Right atrium auricular region (tissue), 2 donors: ENCODE measurements around the gene UGGT1. TPM values are rescaled to one million over a fixed set of nuclear protein-coding genes. Genes with fewer than 3 reads are reported as not detected.
A peak's percentile ranks its signal among the peaks of the same experiment; 100 is the strongest.

Experiments used
- DNase-seq: peaks from one replicate; pipeline ENCODE4 v3.0.0-alpha.2; 2019; ENCODE audit warnings: low spot score
- H3K27ac ChIP-seq, 2 donors: fragments of 200-600 bp; sonication (generic); 1 replicate in 1 of 2; 2 replicates in 1 of 2; pipeline ENCODE4 v1.5.1; 2016 to 2019
- H3K27me3 ChIP-seq, 2 donors: fragments of 200-600 bp; sonication (generic); one replicate each; pipeline versions ENCODE4 v1.5.1 to v1.6.0; 2017 to 2019
- H3K36me3 ChIP-seq: fragments of 200-600 bp; sonication (generic); one replicate; pipeline ENCODE4 v1.5.1; 2016
- H3K4me1 ChIP-seq, 2 donors: fragments of 200-600 bp; sonication (generic); one replicate each; pipeline versions ENCODE4 v1.5.1 to v1.6.0; 2017 to 2019
- H3K4me3 ChIP-seq, 2 donors: fragments of 200-600 bp; sonication (generic); 1 replicate in 1 of 2; 2 replicates in 1 of 2; pipeline ENCODE4 v1.5.1; 2017 to 2019; ENCODE audit warnings: mild to moderate bottlenecking in 1 of 2, moderate library complexity in 1 of 2
- H3K9me3 ChIP-seq, 2 donors: fragments of 200-600 bp; sonication (generic); one replicate each; pipeline ENCODE4 v1.5.1; 2019
- total RNA-seq, 2 donors: library from RNA; depleted of rRNA; stranded (reverse); fragments of >200 nt; gene quantifications; one replicate each; pipeline ENCODE4 v1.1.0, GENCODE V29; 2016
- TF ChIP-seq, protein P1 (sequence below), 2 donors: fragments of 200-600 bp; sonication (generic); IDR thresholded peaks; one replicate each; pipeline ENCODE4 v1.5.1; 2019; ENCODE audit warnings: antibody characterized with exemption in 2 of 2

Gene UGGT1
- total RNA-seq, 2 donors from 2014 or later = 33.5 to 47.2 TPM

DNA sequence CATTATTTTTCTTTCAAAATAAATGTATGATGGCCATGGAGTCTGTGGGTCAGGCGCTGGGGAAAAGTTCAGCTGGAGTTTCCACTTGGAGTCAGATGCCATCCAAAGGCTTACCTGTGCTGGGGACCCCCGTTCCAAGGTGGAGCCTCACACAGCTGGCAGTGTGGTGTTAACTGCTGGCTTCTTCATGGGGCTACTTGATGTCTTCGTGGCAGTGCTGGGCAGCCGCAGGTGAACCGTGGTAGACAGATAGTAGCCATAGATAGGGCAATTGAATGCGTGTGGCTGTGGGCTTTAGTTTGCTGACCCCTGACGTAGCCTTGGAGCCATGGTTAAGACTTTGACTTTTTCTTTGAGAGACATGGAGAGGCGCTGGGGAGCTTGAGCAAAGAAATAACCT lies 144.6 kb downstream of the UGGT1 start:
- TF ChIP-seq, protein P1, sequence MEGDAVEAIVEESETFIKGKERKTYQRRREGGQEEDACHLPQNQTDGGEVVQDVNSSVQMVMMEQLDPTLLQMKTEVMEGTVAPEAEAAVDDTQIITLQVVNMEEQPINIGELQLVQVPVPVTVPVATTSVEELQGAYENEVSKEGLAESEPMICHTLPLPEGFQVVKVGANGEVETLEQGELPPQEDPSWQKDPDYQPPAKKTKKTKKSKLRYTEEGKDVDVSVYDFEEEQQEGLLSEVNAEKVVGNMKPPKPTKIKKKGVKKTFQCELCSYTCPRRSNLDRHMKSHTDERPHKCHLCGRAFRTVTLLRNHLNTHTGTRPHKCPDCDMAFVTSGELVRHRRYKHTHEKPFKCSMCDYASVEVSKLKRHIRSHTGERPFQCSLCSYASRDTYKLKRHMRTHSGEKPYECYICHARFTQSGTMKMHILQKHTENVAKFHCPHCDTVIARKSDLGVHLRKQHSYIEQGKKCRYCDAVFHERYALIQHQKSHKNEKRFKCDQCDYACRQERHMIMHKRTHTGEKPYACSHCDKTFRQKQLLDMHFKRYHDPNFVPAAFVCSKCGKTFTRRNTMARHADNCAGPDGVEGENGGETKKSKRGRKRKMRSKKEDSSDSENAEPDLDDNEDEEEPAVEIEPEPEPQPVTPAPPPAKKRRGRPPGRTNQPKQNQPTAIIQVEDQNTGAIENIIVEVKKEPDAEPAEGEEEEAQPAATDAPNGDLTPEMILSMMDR (IDR thresholded peaks at IDR 0.05) = no peak
- DNase-seq = peak; percentile 40
- H3K36me3 ChIP-seq = no peaks in the 10 kb centered on the region
- no peak overlapping the region for H3K4me3 ChIP-seq
- peaks cover 0 to 11% of the 10 kb centered on the region in 2 donors for H3K4me1 ChIP-seq
- no peaks in the 10 kb centered on the region for H3K27me3 ChIP-seq
- H3K27ac ChIP-seq = no peak overlapping the region
- H3K9me3 ChIP-seq = no peaks in the 10 kb centered on the region

GRCh38 chr2:128236491-128237035 lies 145.6 kb downstream of the UGGT1 start:
- Histone ChIP-seq H3K36me3 (no peaks in the 10 kb centered on the region), H3K27me3 (no peaks in the 10 kb centered on the region), H3K4me3 (no peak overlapping the region), H3K9me3 (no peaks in the 10 kb centered on the region), H3K27ac (no peak overlapping the region), H3K4me1 (peaks cover 0 to 11% of the 10 kb centered on the region in 2 donors)
- peak; percentile 36 for DNase-seq
- TF ChIP-seq, protein P1 (IDR thresholded peaks at IDR 0.05) = no peak

- no peak overlapping the region for H3K27ac ChIP-seq
- no peaks in the 10 kb centered on the region for H3K36me3 ChIP-seq
- TF ChIP-seq, protein P1 (IDR thresholded peaks at IDR 0.05) = no peak
- no peak overlapping the region for H3K4me3 ChIP-seq
- DNase-seq = peak; percentile 13
- no peaks in the 10 kb centered on the region for H3K9me3 ChIP-seq
- peaks cover 0 to 11% of the 10 kb centered on the region in 2 donors for H3K4me1 ChIP-seq
- no peaks in the 10 kb centered on the region for H3K27me3 ChIP-seq
These were observed 146.1 kb downstream of the UGGT1 start for GRCh38 chr2:128237081-128237534.

DNA sequence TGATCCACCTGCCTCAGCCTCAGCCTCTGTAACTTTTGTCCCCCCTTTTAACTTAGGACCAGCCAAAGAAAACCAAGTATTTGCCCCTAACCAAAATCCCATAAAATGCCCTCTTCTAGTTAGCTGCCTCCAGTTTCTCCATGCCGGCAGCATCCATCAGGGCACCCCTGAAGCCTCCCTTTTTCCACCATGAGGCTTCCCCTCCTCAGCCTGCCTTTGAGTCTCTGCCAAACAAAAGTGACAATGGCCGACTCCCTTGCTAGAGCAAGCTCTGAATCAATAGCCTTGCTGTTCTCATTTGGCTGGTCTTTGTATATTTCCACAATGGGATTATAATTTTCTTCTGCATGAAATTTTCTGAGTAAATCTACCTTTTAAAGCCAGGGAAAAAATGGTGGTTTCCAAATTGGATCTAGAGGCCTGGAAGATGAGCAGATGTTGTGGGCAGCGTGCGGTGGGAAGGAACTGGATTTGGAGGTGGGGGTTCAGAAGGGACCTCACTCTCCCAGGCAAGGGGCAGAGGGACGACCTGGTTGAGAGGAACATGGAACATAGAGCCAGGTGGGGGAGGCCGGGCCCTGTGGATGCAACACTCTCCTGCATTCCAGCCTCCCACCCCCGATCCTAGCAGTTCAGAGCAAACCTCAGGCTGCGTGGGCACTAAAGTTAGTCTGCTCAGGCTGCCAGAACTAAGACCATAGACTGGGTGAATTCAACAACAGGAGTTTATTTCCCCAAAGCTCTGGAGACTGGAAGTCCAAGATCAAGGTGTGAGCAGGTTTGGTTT lies 147.1 kb downstream of the UGGT1 start:
- Histone ChIP-seq H3K4me3 (no peak overlapping the region), H3K36me3 (no peaks in the 10 kb centered on the region), H3K27me3 (no peaks in the 10 kb centered on the region), H3K27ac (no peak overlapping the region), H3K9me3 (no peaks in the 10 kb centered on the region), H3K4me1 (peaks cover 0 to 4% of the 10 kb centered on the region in 2 donors)
- TF ChIP-seq, protein P1 (IDR thresholded peaks at IDR 0.05) = no peak
- DNase-seq = peak; percentile 38

GRCh38 chr2:128241896-128242295 lies 150.9 kb downstream of the UGGT1 start:
- peak; percentile 21 for DNase-seq
- Histone ChIP-seq H3K4me3 (no peak overlapping the region), H3K4me1 (no peaks in the 10 kb centered on the region), H3K36me3 (no peaks in the 10 kb centered on the region), H3K27ac (no peak overlapping the region), H3K9me3 (no peaks in the 10 kb centered on the region), H3K27me3 (no peaks in the 10 kb centered on the region)
- TF ChIP-seq, protein P1 (IDR thresholded peaks at IDR 0.05) = no peak

Other genes with a start within 250 kb of the UGGT1 start
- 10 to 100 TPM in 1 of 2 donors, 1 to 10 TPM in 1; 8.6 to 11.7 TPM for gene POLR2D, start 233.0 kb upstream of the UGGT1 start, total RNA-seq
- gene AMMECR1L, start 205.2 kb upstream of the UGGT1 start, total RNA-seq = 1 to 10 TPM; 7.4 to 10.0 TPM
- gene SAP130, start 63.1 kb upstream of the UGGT1 start, total RNA-seq = 1 to 10 TPM; 7.4 to 8.9 TPM
- 10 to 100 TPM; 19.0 to 25.8 TPM for gene HS6ST1, start 227.7 kb downstream of the UGGT1 start, total RNA-seq